Epithelial cell of alveolus of lung (primary cell): Measurements from ENCODE around the gene ARMC3. TPM values are rescaled to one million over a fixed set of nuclear protein-coding genes. Genes with fewer than 3 reads are reported as not detected.

Experiments used
- total RNA-seq: library from RNA; depleted of rRNA; stranded (reverse); fragments of >200 nt; gene quantifications from 2 replicates; pipeline ENCODE4 v1.2.1, GENCODE V29; 2015

ARMC3 gene, protein sequence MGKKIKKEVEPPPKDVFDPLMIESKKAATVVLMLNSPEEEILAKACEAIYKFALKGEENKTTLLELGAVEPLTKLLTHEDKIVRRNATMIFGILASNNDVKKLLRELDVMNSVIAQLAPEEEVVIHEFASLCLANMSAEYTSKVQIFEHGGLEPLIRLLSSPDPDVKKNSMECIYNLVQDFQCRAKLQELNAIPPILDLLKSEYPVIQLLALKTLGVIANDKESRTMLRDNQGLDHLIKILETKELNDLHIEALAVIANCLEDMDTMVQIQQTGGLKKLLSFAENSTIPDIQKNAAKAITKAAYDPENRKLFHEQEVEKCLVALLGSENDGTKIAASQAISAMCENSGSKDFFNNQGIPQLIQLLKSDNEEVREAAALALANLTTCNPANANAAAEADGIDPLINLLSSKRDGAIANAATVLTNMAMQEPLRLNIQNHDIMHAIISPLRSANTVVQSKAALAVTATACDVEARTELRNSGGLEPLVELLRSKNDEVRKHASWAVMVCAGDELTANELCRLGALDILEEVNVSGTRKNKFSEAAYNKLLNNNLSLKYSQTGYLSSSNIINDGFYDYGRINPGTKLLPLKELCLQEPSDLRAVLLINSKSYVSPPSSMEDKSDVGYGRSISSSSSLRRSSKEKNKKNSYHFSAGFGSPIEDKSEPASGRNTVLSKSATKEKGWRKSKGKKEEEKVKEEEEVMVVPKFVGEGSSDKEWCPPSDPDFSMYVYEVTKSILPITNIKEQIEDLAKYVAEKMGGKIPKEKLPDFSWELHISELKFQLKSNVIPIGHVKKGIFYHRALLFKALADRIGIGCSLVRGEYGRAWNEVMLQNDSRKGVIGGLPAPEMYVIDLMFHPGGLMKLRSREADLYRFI
- total RNA-seq = not detected in 2 replicates

DNA sequence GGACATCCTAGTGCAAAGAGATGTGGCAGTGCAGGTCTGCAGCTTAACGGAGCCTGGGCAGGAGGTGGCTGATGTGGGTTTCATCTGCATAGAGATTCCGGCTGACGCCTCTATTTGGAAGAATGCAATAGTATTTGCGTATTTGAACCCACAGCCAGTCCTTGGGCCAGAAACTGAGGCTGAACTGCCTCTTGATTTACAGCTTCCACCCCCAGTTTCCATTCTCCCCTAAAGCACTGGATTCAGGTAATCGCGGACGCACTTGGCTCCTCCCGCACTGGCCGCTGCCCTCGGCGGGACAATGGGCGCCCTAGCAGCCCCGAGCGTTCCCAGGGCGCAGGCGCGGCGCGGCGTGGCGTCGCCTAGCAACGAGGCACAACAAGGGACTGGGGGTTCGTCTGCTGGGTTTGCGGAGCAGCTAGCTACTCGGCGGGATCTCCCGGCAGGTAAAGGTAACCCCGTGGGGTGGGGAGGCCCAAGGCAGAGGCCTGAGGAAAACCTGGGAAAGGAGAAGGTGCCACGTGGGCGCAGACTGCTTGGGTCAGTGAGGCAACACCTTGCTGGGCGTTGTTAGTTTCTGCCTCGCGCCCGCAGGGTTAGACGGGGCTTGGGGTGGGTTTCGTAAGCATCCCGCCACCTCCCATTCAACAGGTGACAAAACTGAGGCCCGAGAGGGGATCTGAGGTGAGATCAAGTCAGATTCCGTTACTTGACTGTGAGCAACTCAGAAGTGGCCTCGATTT, at the start of gene ARMC3:
TSS of gene ARMC3 (plus strand) at position 393 of the 743 bp plus-strand sequence. CDS start 3,944 bp downstream, outside the sequence.

Other genes with a start within 250 kb of the ARMC3 start
- 6.9 and 12.8 TPM in 2 replicates for gene PIP4K2A, start 213.5 kb upstream of the ARMC3 start, total RNA-seq
- gene MSRB2, start 167.5 kb downstream of the ARMC3 start, total RNA-seq = 34.8 and 55.6 TPM in 2 replicates